Measurements from ENCODE around the gene PPFIA3.

PPFIA3 gene

GRCh38 chr19:49149652-49150105 is 30.3 kb downstream of the PPFIA3 start:
- H3K36me3 ChIP-seq (ENCODE audit: control insufficient read depth in 2 of 2, insufficient read depth in 2 of 2, low read length in 2 of 2): no peaks in the 10 kb centered on the region
- H3K4me3 ChIP-seq (ENCODE audit: low read length in 2 of 2): peak overlapping the region; percentile 88 to 93
- peak overlapping the region; percentile 82 to 94 for H3K9ac ChIP-seq (ENCODE audit: low read depth in 1 of 2, low read length in 2 of 2)
- no peaks in the 10 kb centered on the region for H3K9me3 ChIP-seq (ENCODE audit: control insufficient read depth in 2 of 2, low read length in 2 of 2)
- no peaks in the 10 kb centered on the region for H3K27me3 ChIP-seq (ENCODE audit: control insufficient read depth in 2 of 2, insufficient read depth in 2 of 2, low read length in 2 of 2)
- peak overlapping the region; percentile 93 to 97 for H3K27ac ChIP-seq (ENCODE audit: low read depth in 2 of 2, low read length in 2 of 2)
- peaks cover 38 to 45% of the 10 kb centered on the region in 2 donors for H3K4me1 ChIP-seq (ENCODE audit: control insufficient read depth in 2 of 2, insufficient read depth in 2 of 2, low read length in 2 of 2)

DNA sequence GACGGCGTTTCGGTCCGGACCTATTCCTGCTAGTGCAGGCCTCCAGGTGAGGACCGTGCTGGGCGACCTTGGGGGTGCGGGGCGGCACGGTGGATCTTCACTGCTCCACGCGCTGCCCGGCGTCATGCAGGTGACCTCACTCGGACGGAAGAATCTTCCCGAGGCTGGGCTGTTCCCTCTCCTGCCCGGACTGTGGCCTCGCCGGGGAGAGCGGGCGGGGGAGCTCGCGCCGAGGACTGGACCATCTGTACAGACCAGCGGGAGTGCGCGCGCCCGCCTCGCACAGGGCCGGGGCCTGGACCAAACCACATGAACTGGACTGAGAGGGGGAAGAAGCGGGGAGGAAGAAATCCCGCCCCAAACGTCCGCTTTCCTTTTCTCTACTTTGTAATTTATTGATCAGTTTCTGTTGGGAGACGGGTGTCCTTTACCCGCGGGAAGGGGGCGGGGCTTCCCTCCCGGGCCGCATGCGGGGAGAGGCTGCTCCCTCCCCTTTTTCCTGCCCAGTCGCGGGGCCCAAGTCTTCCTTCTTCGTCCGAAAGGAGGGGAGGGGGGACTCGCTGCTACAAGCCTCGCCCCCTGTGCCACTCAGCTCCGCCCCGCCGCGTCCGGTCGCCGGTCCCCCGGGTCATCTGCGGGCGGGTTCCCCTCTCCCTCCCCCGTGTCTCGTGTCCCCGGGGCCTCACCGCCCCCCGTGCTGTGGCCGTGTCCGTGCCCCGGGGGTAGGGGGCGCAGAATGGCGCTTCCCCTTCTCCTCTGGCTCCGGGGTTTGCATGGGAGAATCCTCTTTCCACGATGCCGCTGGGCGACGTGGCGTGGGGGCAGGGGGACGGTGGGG is 31.0 kb downstream of the PPFIA3 start:
- Histone ChIP-seq H3K4me3 (ENCODE audit: low read length in 2 of 2) (peak overlapping the region; percentile 88 to 93), H3K4me1 (ENCODE audit: control insufficient read depth in 2 of 2, insufficient read depth in 2 of 2, low read length in 2 of 2) (peaks cover 38 to 44% of the 10 kb centered on the region in 2 donors), H3K9me3 (ENCODE audit: control insufficient read depth in 2 of 2, low read length in 2 of 2) (no peaks in the 10 kb centered on the region), H3K27ac (ENCODE audit: low read depth in 2 of 2, low read length in 2 of 2) (peak overlapping the region; percentile 93 to 97), H3K27me3 (ENCODE audit: control insufficient read depth in 2 of 2, insufficient read depth in 2 of 2, low read length in 2 of 2) (no peaks in the 10 kb centered on the region), H3K36me3 (ENCODE audit: control insufficient read depth in 2 of 2, insufficient read depth in 2 of 2, low read length in 2 of 2) (no peaks in the 10 kb centered on the region), H3K9ac (ENCODE audit: low read depth in 1 of 2, low read length in 2 of 2) (peak overlapping the region; percentile 82 to 94)

GRCh38 chr19:49150944-49151243 is 31.6 kb downstream of the PPFIA3 start:
- Histone ChIP-seq H3K27me3 (ENCODE audit: control insufficient read depth in 2 of 2, insufficient read depth in 2 of 2, low read length in 2 of 2) (no peaks in the 10 kb centered on the region), H3K9me3 (ENCODE audit: control insufficient read depth in 2 of 2, low read length in 2 of 2) (no peaks in the 10 kb centered on the region), H3K4me3 (ENCODE audit: low read length in 2 of 2) (peak overlapping the region; percentile 88 to 93), H3K27ac (ENCODE audit: low read depth in 2 of 2, low read length in 2 of 2) (peak overlapping the region; percentile 93 to 97), H3K4me1 (ENCODE audit: control insufficient read depth in 2 of 2, insufficient read depth in 2 of 2, low read length in 2 of 2) (peaks cover 33 to 38% of the 10 kb centered on the region in 2 donors), H3K9ac (ENCODE audit: low read depth in 1 of 2, low read length in 2 of 2) (peak overlapping the region; percentile 82 to 94), H3K36me3 (ENCODE audit: control insufficient read depth in 2 of 2, insufficient read depth in 2 of 2, low read length in 2 of 2) (no peaks in the 10 kb centered on the region)

DNA sequence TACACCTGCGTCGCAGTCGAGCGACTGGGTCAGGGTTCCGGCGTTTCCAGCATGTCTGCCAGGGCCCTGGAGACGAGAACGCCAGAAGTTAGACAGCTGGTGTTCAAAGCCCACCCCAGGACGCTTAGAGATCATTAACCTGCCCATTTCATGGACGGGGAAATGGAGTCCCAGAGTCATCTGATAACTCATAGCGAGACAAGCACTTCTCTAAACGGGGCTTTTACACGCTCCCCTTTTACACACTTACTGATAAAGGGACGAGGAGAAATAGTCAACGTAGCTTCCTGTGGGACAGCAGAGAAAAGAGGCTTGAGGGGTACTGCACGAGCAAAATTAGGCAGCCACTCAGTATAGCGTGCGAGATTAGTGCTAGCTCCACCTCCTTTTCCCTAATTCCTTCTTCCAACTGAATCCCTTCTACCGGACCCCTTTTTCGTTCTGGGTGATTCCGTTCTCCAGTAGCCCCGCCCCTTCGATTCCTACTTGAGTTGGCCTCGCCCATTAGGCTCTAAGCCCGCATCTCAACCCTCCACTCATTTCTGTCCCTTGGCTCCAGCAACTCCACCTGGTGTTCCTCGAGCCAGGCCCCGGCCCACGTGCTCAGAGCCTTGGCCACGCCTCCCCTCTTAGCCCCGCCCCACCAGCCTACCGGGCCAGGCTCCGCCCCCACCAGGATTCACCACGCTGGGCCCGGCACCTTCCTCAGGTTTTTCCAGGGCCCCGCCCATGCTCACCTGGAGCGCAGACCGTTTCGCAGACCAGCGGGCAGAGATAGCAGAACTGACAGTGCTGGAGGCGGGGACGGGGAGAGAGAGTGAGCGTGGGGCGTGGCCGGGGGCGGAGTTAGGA is 32.1 kb downstream of the PPFIA3 start:
- Histone ChIP-seq H3K9ac (ENCODE audit: low read depth in 1 of 2, low read length in 2 of 2) (peak overlapping the region; percentile 75 to 82), H3K9me3 (ENCODE audit: control insufficient read depth in 2 of 2, low read length in 2 of 2) (no peaks in the 10 kb centered on the region), H3K27me3 (ENCODE audit: control insufficient read depth in 2 of 2, insufficient read depth in 2 of 2, low read length in 2 of 2) (no peaks in the 10 kb centered on the region), H3K4me3 (ENCODE audit: low read length in 2 of 2) (peak overlapping the region; percentile 88 to 93), H3K27ac (ENCODE audit: low read depth in 2 of 2, low read length in 2 of 2) (peak overlapping the region; percentile 93 to 97), H3K36me3 (ENCODE audit: control insufficient read depth in 2 of 2, insufficient read depth in 2 of 2, low read length in 2 of 2) (no peaks in the 10 kb centered on the region), H3K4me1 (ENCODE audit: control insufficient read depth in 2 of 2, insufficient read depth in 2 of 2, low read length in 2 of 2) (peaks cover 27 to 33% of the 10 kb centered on the region in 2 donors)

GRCh38 chr19:49152119-49152550 is 32.8 kb downstream of the PPFIA3 start:
- Histone ChIP-seq H3K4me1 (ENCODE audit: control insufficient read depth in 2 of 2, insufficient read depth in 2 of 2, low read length in 2 of 2) (peaks cover 27 to 35% of the 10 kb centered on the region in 2 donors), H3K27ac (ENCODE audit: low read depth in 2 of 2, low read length in 2 of 2) (peak overlapping the region; percentile 41 to 97), H3K27me3 (ENCODE audit: control insufficient read depth in 2 of 2, insufficient read depth in 2 of 2, low read length in 2 of 2) (no peaks in the 10 kb centered on the region), H3K4me3 (ENCODE audit: low read length in 2 of 2) (no peak overlapping the region), H3K9me3 (ENCODE audit: control insufficient read depth in 2 of 2, low read length in 2 of 2) (no peaks in the 10 kb centered on the region), H3K9ac (ENCODE audit: low read depth in 1 of 2, low read length in 2 of 2) (no peak overlapping the region), H3K36me3 (ENCODE audit: control insufficient read depth in 2 of 2, insufficient read depth in 2 of 2, low read length in 2 of 2) (no peaks in the 10 kb centered on the region)

GRCh38 chr19:49153167-49153809 is 33.9 kb downstream of the PPFIA3 start:
- Histone ChIP-seq H3K4me1 (ENCODE audit: control insufficient read depth in 2 of 2, insufficient read depth in 2 of 2, low read length in 2 of 2) (peaks cover 24 to 37% of the 10 kb centered on the region in 2 donors), H3K9me3 (ENCODE audit: control insufficient read depth in 2 of 2, low read length in 2 of 2) (no peaks in the 10 kb centered on the region), H3K9ac (ENCODE audit: low read depth in 1 of 2, low read length in 2 of 2) (no peak overlapping the region), H3K4me3 (ENCODE audit: low read length in 2 of 2) (no peak overlapping the region), H3K27me3 (ENCODE audit: control insufficient read depth in 2 of 2, insufficient read depth in 2 of 2, low read length in 2 of 2) (peaks cover 0 to 3% of the 10 kb centered on the region in 2 donors), H3K36me3 (ENCODE audit: control insufficient read depth in 2 of 2, insufficient read depth in 2 of 2, low read length in 2 of 2) (no peaks in the 10 kb centered on the region), H3K27ac (ENCODE audit: low read depth in 2 of 2, low read length in 2 of 2) (no peak overlapping the region)

DNA sequence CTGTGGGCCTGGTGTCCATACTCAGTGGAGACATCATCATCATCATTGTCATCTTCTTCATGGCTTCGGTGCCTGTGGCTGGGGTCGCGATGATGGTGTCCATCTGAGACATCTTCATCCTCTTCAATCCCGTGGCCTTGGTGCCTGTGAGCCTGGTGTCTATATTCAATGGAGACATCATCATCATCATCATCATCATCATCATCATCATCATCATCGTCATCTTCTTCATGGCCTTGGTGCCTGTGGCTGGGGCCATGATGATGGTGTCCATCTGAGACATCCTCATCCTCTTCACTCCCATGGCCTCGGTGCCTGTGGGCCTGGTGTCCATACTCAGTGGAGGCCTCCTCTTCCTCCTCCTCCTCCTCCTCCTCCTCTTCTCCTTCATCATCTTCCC is 34.9 kb downstream of the PPFIA3 start:
- Histone ChIP-seq H3K9ac (ENCODE audit: low read depth in 1 of 2, low read length in 2 of 2) (no peak overlapping the region), H3K4me1 (ENCODE audit: control insufficient read depth in 2 of 2, insufficient read depth in 2 of 2, low read length in 2 of 2) (peaks cover 19 to 34% of the 10 kb centered on the region in 2 donors), H3K27me3 (ENCODE audit: control insufficient read depth in 2 of 2, insufficient read depth in 2 of 2, low read length in 2 of 2) (peaks cover 0 to 3% of the 10 kb centered on the region in 2 donors), H3K27ac (ENCODE audit: low read depth in 2 of 2, low read length in 2 of 2) (no peak overlapping the region), H3K4me3 (ENCODE audit: low read length in 2 of 2) (no peak overlapping the region), H3K9me3 (ENCODE audit: control insufficient read depth in 2 of 2, low read length in 2 of 2) (no peaks in the 10 kb centered on the region), H3K36me3 (ENCODE audit: control insufficient read depth in 2 of 2, insufficient read depth in 2 of 2, low read length in 2 of 2) (no peaks in the 10 kb centered on the region)

- H3K27ac ChIP-seq (ENCODE audit: low read depth in 2 of 2, low read length in 2 of 2): no peak within 1 kb of the TSS
- H3K4me3 ChIP-seq (ENCODE audit: low read length in 2 of 2): no peak within 1 kb of the TSS
- no peaks in the 10 kb centered on the region for H3K9me3 ChIP-seq (ENCODE audit: control insufficient read depth in 2 of 2, low read length in 2 of 2)
- peaks cover 0 to 3% of the 10 kb centered on the region in 2 donors for H3K27me3 ChIP-seq (ENCODE audit: control insufficient read depth in 2 of 2, insufficient read depth in 2 of 2, low read length in 2 of 2)
- H3K9ac ChIP-seq (ENCODE audit: low read depth in 1 of 2, low read length in 2 of 2): no peak within 1 kb of the TSS
- H3K36me3 ChIP-seq (ENCODE audit: control insufficient read depth in 2 of 2, insufficient read depth in 2 of 2, low read length in 2 of 2): no peaks in the 10 kb centered on the region
- H3K4me1 ChIP-seq (ENCODE audit: control insufficient read depth in 2 of 2, insufficient read depth in 2 of 2, low read length in 2 of 2): peaks cover 13 to 36% of the 10 kb centered on the region in 2 donors
Measured at GRCh38 chr19:49155005-49155819, 35.9 kb downstream of the PPFIA3 start, which contains the start of gene HRC. Gene HRC (minus strand): TSS chr19:49155396. CDS start chr19:49155237, 159 bp downstream.

DNA sequence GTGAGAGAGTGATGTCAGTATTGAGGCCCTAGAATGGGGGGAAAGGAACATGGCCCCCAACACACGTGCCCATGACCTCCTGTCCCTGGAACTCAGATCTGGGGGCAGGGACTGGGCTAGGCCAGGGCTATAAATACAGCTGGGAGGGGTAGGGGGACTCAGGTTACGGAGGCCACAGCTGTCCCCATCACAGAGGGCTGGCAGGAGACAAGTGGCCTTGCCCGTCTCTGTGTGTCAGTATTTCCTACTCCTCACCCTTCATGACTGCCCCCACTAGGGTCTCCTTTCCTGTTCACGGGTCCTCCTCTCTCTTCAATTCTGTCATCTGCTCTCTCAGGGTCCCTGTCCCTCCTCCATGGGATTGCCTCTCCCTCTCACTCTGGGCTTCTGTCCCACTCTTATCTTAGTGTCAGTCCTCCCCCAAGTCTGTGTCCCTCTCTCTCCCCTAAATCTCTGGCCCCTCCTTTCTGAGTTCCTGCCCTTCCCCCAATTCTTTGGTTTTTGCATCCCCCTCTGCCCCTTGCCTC is 36.5 kb downstream of the PPFIA3 start:
- Histone ChIP-seq H3K9ac (ENCODE audit: low read depth in 1 of 2, low read length in 2 of 2) (no peak overlapping the region), H3K36me3 (ENCODE audit: control insufficient read depth in 2 of 2, insufficient read depth in 2 of 2, low read length in 2 of 2) (no peaks in the 10 kb centered on the region), H3K27ac (ENCODE audit: low read depth in 2 of 2, low read length in 2 of 2) (no peak overlapping the region), H3K4me3 (ENCODE audit: low read length in 2 of 2) (no peak overlapping the region), H3K9me3 (ENCODE audit: control insufficient read depth in 2 of 2, low read length in 2 of 2) (no peaks in the 10 kb centered on the region), H3K4me1 (ENCODE audit: control insufficient read depth in 2 of 2, insufficient read depth in 2 of 2, low read length in 2 of 2) (peaks cover 20 to 36% of the 10 kb centered on the region in 2 donors), H3K27me3 (ENCODE audit: control insufficient read depth in 2 of 2, insufficient read depth in 2 of 2, low read length in 2 of 2) (peaks cover 0 to 3% of the 10 kb centered on the region in 2 donors)

All from mucosa of rectum (tissue), 2 donors.